ENCODE results near the gene MINPP1. TPM values are rescaled to one million over a fixed set of nuclear protein-coding genes. Genes with fewer than 3 reads are reported as not detected.

MINPP1 gene
- total RNA-seq, 1 donor from 2014 or later = 14.3 TPM

- Histone ChIP-seq H3K4me1 (peaks cover 0 to 6% of the 10 kb centered on the region in 2 donors), H3K9me3 (peaks cover 0 to 8% of the 10 kb centered on the region in 2 donors), H3K4me3 (peak overlapping the region in 1 of 2 donors; percentile 7), H3K27me3 (no peaks in the 10 kb centered on the region), H3K36me3 (peaks cover 7 to 13% of the 10 kb centered on the region in 2 donors), H3K27ac (peak overlapping the region; percentile 59 to 61)
- intact Hi-C loops (cut with DNase I) = loop anchor here (1.0 kb wide), 1 partner anchor 203 kb away; no protein-coding TSS in a partner anchor
- DNase-seq (ENCODE audit: low spot score in 2 of 2) = no peak
- TF ChIP-seq, protein P1, sequence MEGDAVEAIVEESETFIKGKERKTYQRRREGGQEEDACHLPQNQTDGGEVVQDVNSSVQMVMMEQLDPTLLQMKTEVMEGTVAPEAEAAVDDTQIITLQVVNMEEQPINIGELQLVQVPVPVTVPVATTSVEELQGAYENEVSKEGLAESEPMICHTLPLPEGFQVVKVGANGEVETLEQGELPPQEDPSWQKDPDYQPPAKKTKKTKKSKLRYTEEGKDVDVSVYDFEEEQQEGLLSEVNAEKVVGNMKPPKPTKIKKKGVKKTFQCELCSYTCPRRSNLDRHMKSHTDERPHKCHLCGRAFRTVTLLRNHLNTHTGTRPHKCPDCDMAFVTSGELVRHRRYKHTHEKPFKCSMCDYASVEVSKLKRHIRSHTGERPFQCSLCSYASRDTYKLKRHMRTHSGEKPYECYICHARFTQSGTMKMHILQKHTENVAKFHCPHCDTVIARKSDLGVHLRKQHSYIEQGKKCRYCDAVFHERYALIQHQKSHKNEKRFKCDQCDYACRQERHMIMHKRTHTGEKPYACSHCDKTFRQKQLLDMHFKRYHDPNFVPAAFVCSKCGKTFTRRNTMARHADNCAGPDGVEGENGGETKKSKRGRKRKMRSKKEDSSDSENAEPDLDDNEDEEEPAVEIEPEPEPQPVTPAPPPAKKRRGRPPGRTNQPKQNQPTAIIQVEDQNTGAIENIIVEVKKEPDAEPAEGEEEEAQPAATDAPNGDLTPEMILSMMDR (IDR thresholded peaks at IDR 0.05) = no peak
Measured at GRCh38 chr10:87532696-87533095, 28.0 kb downstream of the MINPP1 start.

GRCh38 chr10:87534173-87534858 lies 29.6 kb downstream of the MINPP1 start:
- intact Hi-C loops (cut with DNase I) = no loop called here
- H3K27ac ChIP-seq = no peak overlapping the region
- peaks cover 7 to 13% of the 10 kb centered on the region in 2 donors for H3K36me3 ChIP-seq

DNA sequence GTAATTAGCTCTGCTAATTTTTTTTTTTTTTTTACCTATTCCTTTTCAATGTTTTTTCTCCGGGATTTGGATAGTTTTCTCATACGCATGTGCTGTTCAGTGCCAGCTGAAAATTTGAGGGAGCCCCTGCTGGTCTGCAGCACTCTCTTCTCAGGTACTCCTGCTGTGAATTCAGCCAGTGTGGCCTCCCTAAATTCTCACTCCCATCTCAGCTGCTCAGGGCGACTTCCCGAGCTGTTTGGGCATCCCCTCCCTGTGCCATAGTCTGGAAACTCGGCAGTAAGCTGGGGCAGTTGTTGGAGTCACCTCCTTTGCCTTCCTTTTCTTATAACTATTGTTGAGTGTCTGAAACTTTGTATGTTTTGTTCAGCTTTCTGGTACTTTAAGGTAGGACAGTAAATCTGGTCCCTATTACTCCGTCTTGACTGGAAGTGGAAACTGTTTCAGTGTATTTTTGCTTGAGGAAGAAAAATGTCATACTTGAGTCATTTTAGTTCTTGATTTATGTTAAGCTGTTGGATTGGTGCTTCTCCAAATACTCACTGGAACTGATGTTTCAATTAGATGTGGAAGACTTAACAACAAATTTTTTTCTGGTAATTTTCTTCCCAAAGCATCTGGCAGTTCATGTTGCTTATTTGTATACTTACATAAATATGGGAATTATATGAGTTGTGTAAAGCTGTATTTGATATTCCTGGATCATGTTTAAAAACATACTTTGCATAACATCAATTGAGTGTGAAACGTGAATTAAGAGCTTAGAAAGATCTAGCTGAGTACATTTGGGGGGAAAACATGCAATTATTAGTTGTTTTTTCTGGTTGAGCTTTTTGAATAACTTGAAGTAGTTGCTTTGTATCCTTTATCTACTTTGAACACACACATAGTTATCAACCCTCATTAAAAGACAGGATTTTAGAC lies 33.7 kb downstream of the MINPP1 start:
- Histone ChIP-seq H3K27me3 (no peaks in the 10 kb centered on the region), H3K27ac (peak overlapping the region; percentile 45 to 50), H3K9me3 (peaks cover 0 to 4% of the 10 kb centered on the region in 2 donors), H3K4me1 (peaks cover 0 to 11% of the 10 kb centered on the region in 2 donors), H3K4me3 (peak overlapping the region in 1 of 2 donors; percentile 18), H3K36me3 (peaks cover 4 to 12% of the 10 kb centered on the region in 2 donors)
- DNase-seq (ENCODE audit: low spot score in 2 of 2) = no peak
- intact Hi-C loops (cut with DNase I) = loop anchor here (5.0 kb wide), 1 partner anchor 119 kb away; the partner anchor contains the start of gene PAPSS2
- TF ChIP-seq, protein P1 (IDR thresholded peaks at IDR 0.05) = no peak

More at GRCh38 chr10:87534173-87534858, 29.6 kb downstream of the MINPP1 start:
- Histone ChIP-seq H3K27me3 (no peaks in the 10 kb centered on the region), H3K9me3 (peaks cover 0 to 4% of the 10 kb centered on the region in 2 donors), H3K4me1 (peaks cover 0 to 15% of the 10 kb centered on the region in 2 donors), H3K4me3 (no peak overlapping the region)
- TF ChIP-seq, protein P1 (IDR thresholded peaks at IDR 0.05) = no peak
- DNase-seq (ENCODE audit: low spot score in 2 of 2) = no peak

- no peaks in the 10 kb centered on the region for H3K27me3 ChIP-seq
- H3K36me3 ChIP-seq = peaks cover 4 to 12% of the 10 kb centered on the region in 2 donors
- H3K27ac ChIP-seq = no peak overlapping the region
- no peak for DNase-seq (ENCODE audit: low spot score in 2 of 2)
- H3K9me3 ChIP-seq = peaks cover 0 to 4% of the 10 kb centered on the region in 2 donors
- intact Hi-C loops (cut with DNase I) = no loop called here
- no peak overlapping the region for H3K4me3 ChIP-seq
- H3K4me1 ChIP-seq = peaks cover 3 to 23% of the 10 kb centered on the region in 2 donors
- TF ChIP-seq, protein P1 (IDR thresholded peaks at IDR 0.05) = no peak
Measured at GRCh38 chr10:87541114-87541513, 36.4 kb downstream of the MINPP1 start.

GRCh38 chr10:87544721-87545120 lies 40.0 kb downstream of the MINPP1 start:
- H3K27me3 ChIP-seq = no peaks in the 10 kb centered on the region
- H3K4me1 ChIP-seq = peaks cover 3 to 33% of the 10 kb centered on the region in 2 donors
- TF ChIP-seq, protein P1 (IDR thresholded peaks at IDR 0.05) = no peak
- no peak overlapping the region for H3K4me3 ChIP-seq
- no peak for DNase-seq (ENCODE audit: low spot score in 2 of 2)
- H3K9me3 ChIP-seq = peaks cover 0 to 4% of the 10 kb centered on the region in 2 donors
- H3K36me3 ChIP-seq = peaks cover 4 to 12% of the 10 kb centered on the region in 2 donors
- intact Hi-C loops (cut with DNase I) = no loop called here
- peak overlapping the region; percentile 73 to 79 for H3K27ac ChIP-seq

Data from ascending aorta (tissue), 2 donors.